HG03469 (cell line): ENCODE results near the gene KANK4.
"Not testable (repeated sequence)": the region's sequence is repeated elsewhere in the genome, so short reads cannot be mapped to it uniquely, and the experiment has no call there.

Experiments
- ATAC-seq: cut with Tn5 transposase; IDR thresholded peaks from one replicate; pipeline ENCODE4 v1.9.1; 2021; ENCODE audit warnings: mild to moderate bottlenecking, moderate library complexity, moderate number of reproducible peaks; ENCODE audit not compliant: unreplicated experiment

Gene KANK4

GRCh38 chr1:62276791-62277190 is 42.4 kb downstream of the KANK4 start:
- ATAC-seq: no peak

- ATAC-seq: no peak
These were observed 44.4 kb downstream of the KANK4 start for GRCh38 chr1:62274496-62275485.

GRCh38 chr1:62273953-62274352 is 45.3 kb downstream of the KANK4 start:
- ATAC-seq: no peak

- ATAC-seq: peak; percentile 84
These were observed 47.1 kb downstream of the KANK4 start for GRCh38 chr1:62271948-62272728.

- ATAC-seq: no peak
These were observed 48.1 kb downstream of the KANK4 start for GRCh38 chr1:62271134-62271533.

- ATAC-seq: no peak
These were observed 49.3 kb downstream of the KANK4 start for GRCh38 chr1:62269851-62270495.

- ATAC-seq: no peak
These were observed 49.8 kb downstream of the KANK4 start for GRCh38 chr1:62269439-62269838.

- no peak for ATAC-seq
These were observed 50.9 kb downstream of the KANK4 start for GRCh38 chr1:62268315-62268714.

GRCh38 chr1:62265956-62266935 is 53.0 kb downstream of the KANK4 start:
- no peak for ATAC-seq

GRCh38 chr1:62263814-62264353 is 55.4 kb downstream of the KANK4 start:
- ATAC-seq: no peak

- ATAC-seq: no peak
These were observed 56.0 kb downstream of the KANK4 start for GRCh38 chr1:62263006-62263813.

- ATAC-seq: no peak
These were observed 58.5 kb downstream of the KANK4 start for GRCh38 chr1:62260688-62261087.

- no peak for ATAC-seq
These were observed 59.7 kb downstream of the KANK4 start for GRCh38 chr1:62259551-62259950.

- no peak for ATAC-seq
These were observed 69.0 kb downstream of the KANK4 start for GRCh38 chr1:62250126-62250726.

- ATAC-seq: no peak
These were observed 71.7 kb downstream of the KANK4 start for GRCh38 chr1:62247391-62248168.

- ATAC-seq: no peak
These were observed 74.0 kb downstream of the KANK4 start for GRCh38 chr1:62245201-62245600.

- ATAC-seq: not testable (repeated sequence)
These were observed 74.9 kb downstream of the KANK4 start for GRCh38 chr1:62244380-62244779.
